ELF-1 (cell line): ENCODE data around the gene NCMAP.
"Not testable (repeated sequence)": the region's sequence is repeated elsewhere in the genome, so short reads cannot be mapped to it uniquely, and the experiment has no call there.

Experiments used
- DNase-seq: peaks from one replicate; pipeline ENCODE4 v3.0.0-alpha.2; 2016; ENCODE audit warnings: low read depth, low spot score

Gene NCMAP

GRCh38 chr1:24541711-24542346, 14.1 kb upstream of the NCMAP start:
- DNase-seq, result peak; percentile 26

GRCh38 chr1:24544239-24544638, 11.6 kb upstream of the NCMAP start:
- DNase-seq, result no peak

GRCh38 chr1:24545662-24546061, 10.2 kb upstream of the NCMAP start:
- no peak for DNase-seq

- no peak for DNase-seq
Measured at GRCh38 chr1:24547195-24547594, 8.7 kb upstream of the NCMAP start.

- DNase-seq, result no peak
Measured at GRCh38 chr1:24548070-24548469, 7.8 kb upstream of the NCMAP start.

- not testable (repeated sequence) for DNase-seq
Measured at GRCh38 chr1:24549210-24549609, 6.7 kb upstream of the NCMAP start.

GRCh38 chr1:24551290-24551959, 4.5 kb upstream of the NCMAP start:
- DNase-seq, result no peak

GRCh38 chr1:24551960-24552571, 3.8 kb upstream of the NCMAP start:
- DNase-seq, result peak; percentile 62

GRCh38 chr1:24553931-24554330, 2.0 kb upstream of the NCMAP start:
- no peak for DNase-seq

GRCh38 chr1:24554714-24555113, 1.2 kb upstream of the NCMAP start:
- no peak for DNase-seq

- DNase-seq, result no peak
Measured at GRCh38 chr1:24556414-24556795, 518 bp downstream of the NCMAP start.

- DNase-seq, result no peak
Measured at GRCh38 chr1:24557220-24557619, 1.3 kb downstream of the NCMAP start.

- DNase-seq, result no peak
Measured at GRCh38 chr1:24557711-24558131, 1.8 kb downstream of the NCMAP start.

GRCh38 chr1:24558455-24558854, 2.6 kb downstream of the NCMAP start:
- no peak for DNase-seq

- no peak for DNase-seq
Measured at GRCh38 chr1:24558902-24559791, 3.3 kb downstream of the NCMAP start.

- no peak for DNase-seq
Measured at GRCh38 chr1:24560361-24560760, 4.5 kb downstream of the NCMAP start.

- no peak for DNase-seq
Measured at GRCh38 chr1:24562625-24563024, 6.7 kb downstream of the NCMAP start.

- DNase-seq, result no peak
Measured at GRCh38 chr1:24564695-24565094, 8.8 kb downstream of the NCMAP start.

- no peak for DNase-seq
Measured at GRCh38 chr1:24566236-24566867, 10.5 kb downstream of the NCMAP start.

GRCh38 chr1:24567792-24568388, 12.0 kb downstream of the NCMAP start:
- peak; percentile 55 for DNase-seq

- no peak for DNase-seq
Measured at GRCh38 chr1:24568475-24568874, 12.6 kb downstream of the NCMAP start.
